Colon (tissue), 2 donors: ENCODE measurements around the gene TSPY9.
"Not testable (repeated sequence)": the region's sequence is repeated elsewhere in the genome, so short reads cannot be mapped to it uniquely, and the experiment has no call there.

Source experiments
- FAIRE-seq: peaks from 2 replicates; lab custom pipeline; 2012; peaks lifted over from hg19 to GRCh38; lab: Jason Lieb, UNC
- donor health status: control.
- donor health status: control.

The TSPY9 gene, protein sequence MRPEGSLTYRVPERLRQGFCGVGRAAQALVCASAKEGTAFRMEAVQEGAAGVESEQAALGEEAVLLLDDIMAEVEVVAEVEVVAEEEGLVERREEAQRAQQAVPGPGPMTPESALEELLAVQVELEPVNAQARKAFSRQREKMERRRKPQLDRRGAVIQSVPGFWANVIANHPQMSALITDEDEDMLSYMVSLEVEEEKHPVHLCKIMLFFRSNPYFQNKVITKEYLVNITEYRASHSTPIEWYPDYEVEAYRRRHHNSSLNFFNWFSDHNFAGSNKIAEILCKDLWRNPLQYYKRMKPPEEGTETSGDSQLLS

DNA sequence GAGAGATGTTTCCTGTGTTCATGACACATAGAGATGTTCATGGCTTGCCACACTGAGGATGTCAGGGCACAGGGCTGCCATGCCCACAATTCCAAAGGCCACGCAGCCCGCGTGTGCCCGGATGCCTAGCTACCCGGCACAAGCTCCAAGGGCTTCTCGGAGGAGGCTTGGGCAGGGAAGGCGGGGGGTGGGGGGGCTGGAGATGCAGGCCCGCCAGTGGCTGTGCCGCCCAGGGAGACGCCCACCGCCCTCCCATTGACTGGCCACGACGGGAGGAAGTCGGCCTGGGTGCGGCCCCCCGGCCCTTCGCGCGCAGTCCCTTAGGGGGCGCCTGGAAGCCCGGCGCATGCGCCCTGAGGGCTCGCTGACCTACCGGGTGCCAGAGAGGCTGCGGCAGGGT, at the start of gene TSPY9:
TSS of gene TSPY9 (plus strand) at position 301 of the 400 bp plus-strand sequence. CDS start at position 347, 46 bp downstream.
- FAIRE-seq: not testable (repeated sequence)

DNA sequence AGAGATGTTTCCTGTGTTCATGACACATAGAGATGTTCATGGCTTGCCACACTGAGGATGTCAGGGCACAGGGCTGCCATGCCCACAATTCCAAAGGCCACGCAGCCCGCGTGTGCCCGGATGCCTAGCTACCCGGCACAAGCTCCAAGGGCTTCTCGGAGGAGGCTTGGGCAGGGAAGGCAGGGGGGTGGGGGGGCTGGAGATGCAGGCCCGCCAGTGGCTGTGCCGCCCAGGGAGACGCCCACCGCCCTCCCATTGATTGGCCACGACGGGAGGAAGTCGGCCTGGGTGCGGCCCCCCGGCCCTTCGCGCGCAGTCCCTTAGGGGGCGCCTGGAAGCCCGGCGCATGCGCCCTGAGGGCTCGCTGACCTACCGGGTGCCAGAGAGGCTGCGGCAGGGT, 20.4 kb upstream of the TSPY9 start, which contains the start of gene TSPY1:
TSS of gene TSPY1 (plus strand) at position 301 of the 400 bp plus-strand sequence. CDS start at position 347, 46 bp downstream.
- FAIRE-seq: not testable (repeated sequence)

DNA sequence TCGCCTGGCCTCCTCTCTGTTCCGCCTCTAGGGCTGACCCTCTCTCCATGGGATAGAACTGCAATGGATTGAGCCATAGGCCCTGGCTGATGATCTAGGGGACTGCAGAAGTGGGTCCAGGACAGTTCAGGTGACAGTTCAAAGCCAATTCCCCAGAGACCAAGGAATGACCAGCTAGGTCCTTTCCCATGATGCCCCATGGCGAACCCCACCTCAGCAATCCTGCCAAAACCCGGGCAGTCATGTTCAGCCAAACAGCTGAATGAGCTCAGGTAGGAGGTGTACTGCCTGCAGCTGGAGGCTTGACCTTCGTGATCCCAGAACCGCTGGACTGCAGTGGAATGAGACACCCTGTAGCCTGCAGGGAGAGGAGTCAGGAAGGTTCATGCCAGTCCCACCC, 17.3 kb downstream of the TSPY9 start:
- not testable (repeated sequence) for FAIRE-seq

DNA sequence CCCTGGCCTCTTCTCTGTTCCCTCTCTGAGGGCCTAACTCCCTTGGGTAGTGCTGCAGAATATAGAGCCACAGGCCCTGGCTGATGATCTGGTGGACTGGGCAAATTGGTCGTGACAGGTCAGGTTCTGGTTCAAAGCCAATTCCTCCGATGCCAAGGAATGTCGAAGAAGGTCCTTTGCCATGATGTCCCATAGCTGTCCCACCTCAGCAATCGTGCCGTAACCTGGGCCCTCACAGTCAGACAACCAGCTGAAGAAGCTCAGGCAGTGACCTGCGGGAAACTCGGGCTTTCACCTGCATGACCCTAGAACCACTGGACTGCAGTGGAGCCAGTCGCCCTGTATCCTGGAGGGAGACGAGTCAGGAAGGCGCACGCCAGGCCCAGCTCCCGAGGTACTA, 29.2 kb downstream of the TSPY9 start:
- FAIRE-seq: not testable (repeated sequence)

DNA sequence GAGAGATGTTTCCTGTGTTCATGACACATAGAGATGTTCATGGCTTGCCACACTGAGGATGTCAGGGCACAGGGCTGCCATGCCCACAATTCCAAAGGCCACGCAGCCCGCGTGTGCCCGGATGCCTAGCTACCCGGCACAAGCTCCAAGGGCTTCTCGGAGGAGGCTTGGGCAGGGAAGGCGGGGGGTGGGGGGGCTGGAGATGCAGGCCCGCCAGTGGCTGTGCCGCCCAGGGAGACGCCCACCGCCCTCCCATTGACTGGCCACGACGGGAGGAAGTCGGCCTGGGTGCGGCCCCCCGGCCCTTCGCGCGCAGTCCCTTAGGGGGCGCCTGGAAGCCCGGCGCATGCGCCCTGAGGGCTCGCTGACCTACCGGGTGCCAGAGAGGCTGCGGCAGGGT, 40.5 kb downstream of the TSPY9 start, which contains the start of gene TSPY10:
TSS of gene TSPY10 (plus strand) at position 301 of the 400 bp plus-strand sequence. CDS start at position 347, 46 bp downstream.
- not testable (repeated sequence) for FAIRE-seq
